Fibroblast of skin of scalp (primary cell): ENCODE measurements around the gene ABCA2.

Experiments
- DNase-seq: peaks from one replicate; pipeline ENCODE4 v3.0.0-alpha.2; 2013

The ABCA2 gene

DNA sequence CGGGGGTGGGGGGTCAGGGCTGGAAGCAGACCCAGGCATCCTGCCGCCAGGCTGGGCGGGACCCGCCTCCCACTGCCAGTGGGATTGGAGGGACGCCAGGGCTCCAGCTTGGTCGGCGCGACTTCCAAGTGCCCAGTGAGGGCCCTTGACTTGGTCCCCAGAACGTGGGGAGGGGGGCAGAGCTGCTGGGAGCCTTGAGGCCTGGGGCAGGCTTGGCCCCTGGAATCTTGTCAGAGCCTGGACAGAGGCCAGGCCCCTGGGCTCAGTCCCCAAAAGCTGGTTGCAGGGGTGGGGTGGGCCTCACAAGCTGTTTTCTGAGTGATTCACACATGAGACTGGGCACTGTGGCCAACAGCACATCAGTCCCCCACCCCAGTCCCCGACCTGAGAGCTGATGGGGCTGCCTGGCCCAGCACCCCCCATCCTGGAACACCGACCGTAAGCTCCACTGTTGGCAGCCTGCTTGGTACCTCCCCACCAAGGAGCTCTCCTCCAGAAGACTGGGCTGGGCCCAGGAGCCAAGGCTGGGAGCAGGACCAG is 32.2 kb downstream of the ABCA2 start:
- peak; percentile 55 for DNase-seq

DNA sequence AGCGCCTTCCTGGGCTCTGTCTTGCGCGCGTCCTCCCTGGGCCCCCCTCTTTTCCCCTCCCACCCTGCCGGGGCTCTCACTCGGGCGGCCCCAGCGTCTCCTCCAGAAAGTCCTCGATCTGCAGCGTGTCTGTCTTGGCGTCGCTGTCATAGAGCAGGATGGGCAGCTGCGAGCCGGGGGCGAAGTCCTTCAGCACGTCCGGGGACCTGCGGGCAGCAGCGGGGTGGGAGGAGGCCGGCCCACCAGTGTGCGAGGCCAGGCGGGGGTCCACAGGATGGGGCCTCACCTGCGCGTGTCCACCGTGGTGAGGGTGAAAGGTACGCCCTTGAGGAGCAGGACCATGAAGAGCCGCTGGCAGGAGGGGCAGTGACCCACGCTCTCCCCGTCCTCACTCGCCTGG is 32.7 kb downstream of the ABCA2 start:
- no peak for DNase-seq

DNA sequence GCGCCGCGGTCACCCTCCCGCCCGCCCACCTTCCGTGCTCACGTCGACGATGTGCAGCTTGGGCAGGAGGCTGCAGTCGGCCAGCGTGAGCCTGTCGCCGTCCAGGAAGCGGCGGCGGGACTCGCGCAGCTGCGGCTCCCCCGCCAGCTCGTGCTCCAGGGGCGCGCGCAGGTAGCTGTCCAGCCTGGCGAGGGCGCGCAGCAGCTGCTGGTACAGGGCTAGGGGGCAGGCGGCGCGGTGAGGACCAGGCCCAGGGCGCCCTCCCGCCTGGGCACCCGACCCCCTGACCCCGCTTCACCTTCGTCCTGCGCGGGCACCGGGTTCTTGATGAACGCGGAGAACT is 33.2 kb downstream of the ABCA2 start:
- no peak for DNase-seq

DNA sequence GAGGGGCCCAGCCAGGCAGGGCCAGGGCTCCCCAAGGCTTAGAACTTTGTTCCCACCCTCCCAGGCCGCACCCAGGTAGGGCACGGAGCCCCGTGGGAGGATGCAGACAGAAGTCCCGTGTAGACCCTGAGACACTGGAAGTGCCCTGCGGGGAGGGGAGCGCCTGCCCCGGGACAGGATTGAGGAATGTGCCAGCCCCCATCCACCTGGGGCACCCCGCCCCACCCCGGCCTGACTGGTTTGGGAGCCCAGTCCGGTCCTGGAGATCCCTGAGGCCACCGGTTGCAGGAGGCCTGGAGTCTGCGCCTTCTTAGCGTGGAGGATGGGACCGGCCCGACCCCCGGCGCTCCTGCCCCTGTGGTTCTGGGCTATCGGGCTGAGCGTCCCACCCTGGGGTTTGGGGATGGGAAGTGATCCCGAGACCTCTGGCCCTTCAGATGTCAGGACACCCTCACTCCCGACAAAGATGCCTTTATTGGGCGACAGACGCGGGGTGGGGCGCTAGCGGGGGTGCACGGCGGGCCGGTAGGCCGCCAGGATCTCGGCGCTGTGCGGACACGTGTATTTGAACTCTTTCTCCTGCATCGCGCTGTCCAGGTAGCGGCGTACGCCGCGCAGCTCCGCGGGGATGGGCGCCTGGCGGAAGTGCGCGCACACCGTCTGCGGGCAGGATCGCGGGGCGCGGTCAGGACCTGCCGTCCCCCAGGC is 33.7 kb downstream of the ABCA2 start:
- no peak for DNase-seq

DNA sequence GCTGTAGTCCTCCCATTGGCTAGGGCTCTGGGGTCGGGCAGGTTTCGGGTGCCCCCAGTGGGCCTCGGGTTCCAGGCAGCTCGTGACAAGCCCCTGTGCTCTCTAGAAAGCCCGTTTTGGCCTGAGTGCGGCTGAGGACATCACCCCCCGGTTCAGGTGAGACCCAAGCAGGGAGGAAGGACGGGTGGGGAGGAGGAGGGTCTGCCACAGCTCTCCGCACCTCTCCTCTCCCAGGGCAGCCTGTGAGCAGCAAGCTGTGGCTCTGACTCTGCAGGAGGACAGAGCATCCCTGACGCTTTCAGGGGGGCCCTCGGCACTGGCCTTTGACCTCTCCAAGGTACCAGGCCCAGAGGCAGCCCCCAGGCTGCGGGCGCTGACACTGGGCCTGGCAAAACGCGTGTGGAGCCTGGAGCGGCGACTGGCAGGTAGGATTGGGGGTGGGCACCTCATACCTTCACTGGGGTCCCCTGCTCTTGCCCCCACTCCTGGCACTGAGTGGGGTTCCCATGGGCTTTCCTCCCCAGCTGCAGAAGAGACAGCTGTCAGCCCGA is 35.1 kb downstream of the ABCA2 start:
- DNase-seq = no peak

DNA sequence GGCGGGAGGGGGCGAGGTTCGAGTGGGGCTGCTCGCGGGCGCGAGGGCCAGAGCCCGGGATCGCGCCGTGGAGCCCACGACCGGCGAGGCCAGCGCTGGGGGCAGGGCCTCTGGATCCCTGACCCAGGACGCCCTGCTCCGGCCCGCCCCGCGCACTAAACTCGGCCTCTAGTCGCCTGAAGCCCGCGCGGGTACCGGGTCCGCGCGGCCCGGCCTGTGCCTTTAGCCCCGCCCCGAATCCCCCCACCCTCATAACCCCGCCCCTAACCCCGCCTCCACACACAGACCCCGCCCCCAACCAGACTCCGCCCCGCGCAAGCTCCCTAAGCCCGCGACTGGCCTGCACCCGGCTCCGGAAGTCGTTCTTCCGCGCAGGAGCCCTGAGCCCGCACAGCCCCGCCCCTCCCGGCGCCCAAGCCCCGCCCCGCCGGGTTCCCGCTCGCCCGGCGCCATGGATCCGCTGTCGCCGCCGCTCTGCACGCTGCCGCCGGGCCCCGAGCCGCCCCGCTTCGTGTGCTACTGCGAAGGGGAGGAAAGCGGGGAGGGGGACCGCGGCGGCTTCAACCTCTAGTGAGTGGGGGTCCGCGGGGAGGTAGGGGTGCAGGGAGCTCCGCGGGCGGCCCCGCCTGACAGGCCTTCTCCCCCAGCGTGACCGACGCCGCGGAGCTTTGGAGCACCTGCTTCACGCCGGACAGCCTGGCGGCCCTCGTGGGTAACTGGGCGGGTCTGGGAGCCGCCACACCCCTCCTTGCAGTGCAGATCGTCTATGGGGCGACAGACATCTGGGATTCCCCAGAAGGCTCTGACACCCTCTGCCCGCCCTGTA is 35.8 kb downstream of the ABCA2 start, which contains the start of gene PAXX:
PAXX (plus strand) TSS at position 430 of the 826 bp plus-strand sequence; CDS start at position 452, 22 bp downstream.
- peak; percentile 91 for DNase-seq

DNA sequence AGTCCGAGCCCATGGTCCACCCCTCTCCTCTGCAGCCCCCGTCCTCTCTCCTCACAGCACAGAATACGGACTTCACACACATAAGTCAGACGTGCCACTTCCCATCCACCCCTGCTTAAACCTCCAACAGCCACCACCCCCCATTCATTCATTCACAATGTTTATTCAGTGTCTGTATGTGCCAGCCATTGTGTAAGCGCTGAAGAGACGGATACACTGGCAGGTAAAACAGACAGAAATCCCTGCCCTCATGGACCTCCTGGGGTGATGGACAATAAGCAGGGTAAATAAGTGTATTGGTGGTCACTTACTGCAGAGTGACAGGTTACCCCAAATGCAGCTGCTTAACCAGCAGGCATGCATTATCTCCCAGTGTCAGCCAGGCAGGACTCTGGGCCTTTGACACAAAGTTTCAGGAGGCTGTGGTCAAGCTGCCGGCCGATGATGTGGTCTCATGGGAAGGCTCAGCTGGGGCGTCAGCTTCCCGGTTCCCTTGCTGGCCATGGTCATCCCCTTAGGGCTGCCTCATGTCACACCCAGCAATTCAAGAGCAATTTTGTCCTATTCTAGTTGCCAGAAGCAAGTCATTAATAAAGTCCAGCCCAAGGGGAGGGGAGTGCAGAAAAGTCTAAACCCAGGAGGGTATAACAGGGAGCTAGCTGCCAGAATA is 37.7 kb downstream of the ABCA2 start:
- no peak for DNase-seq

DNA sequence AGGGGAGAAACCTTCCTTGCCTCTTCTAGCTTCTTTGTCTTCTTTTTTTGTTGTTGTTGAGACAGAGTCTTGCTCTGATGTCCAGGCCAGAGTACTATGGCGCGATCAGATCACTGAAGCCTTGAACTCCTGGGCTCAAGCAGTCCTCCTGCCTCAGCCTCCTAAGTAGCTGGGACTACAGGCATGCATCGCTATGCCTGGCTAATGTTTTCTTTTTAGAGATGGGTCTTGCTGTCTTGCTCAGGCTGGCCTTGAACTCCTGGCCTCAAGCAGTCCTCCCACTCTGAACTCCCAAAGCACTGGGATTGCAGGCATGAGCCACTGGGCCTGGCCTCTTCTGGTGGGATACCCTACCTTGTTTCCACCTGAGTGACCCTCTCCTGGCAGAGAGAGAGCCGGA is 39.2 kb downstream of the ABCA2 start:
- DNase-seq = no peak

DNA sequence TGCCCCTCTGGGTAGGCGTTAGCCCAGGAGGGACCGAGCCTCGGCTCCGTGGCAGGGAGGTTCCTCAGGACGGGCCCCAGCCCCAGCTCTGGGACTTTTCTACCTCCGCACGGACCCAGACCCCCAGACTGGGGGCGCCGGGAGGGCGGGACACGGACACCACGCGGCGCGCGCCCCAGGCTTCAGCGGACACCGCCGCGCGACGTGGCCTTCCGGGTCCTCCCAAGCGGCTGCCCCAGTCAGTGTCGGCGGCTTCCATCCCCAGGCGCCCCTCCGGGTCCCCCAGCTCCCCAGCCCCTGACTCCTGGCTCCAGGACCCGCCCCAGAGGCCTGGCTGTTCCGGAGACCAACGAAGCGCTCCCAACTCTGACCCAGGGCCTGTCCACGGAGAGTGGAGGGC is 42.2 kb downstream of the ABCA2 start:
- DNase-seq = no peak

DNA sequence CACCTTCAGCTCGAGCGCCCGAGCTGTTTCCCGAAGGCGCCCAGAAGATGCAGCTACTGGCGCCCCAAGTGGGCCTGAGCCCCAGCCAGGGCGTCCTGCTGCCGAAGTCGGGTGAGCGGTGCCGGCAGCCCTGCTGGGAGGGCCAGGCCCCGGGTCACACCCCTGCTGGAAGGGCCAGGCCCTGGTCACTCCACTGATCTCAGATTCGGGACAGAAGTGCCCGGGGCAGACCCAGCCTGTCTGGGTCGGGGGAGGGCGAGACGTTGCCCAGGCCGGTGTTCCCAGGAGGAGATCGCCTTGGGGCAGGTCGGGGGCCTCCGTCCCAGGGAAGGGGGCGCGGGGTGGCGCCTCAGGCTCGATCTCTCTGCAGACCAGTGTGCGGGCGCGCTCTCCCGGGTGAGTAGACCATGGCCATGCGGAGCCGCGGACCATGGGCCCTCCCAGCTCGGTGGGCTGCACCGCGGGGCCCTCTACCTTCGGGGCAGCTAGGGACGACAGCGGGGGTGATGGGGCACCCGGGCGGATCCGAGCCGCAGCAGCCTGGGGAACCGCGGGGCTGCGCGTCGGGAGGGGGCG is 42.9 kb downstream of the ABCA2 start:
- DNase-seq = no peak

DNA sequence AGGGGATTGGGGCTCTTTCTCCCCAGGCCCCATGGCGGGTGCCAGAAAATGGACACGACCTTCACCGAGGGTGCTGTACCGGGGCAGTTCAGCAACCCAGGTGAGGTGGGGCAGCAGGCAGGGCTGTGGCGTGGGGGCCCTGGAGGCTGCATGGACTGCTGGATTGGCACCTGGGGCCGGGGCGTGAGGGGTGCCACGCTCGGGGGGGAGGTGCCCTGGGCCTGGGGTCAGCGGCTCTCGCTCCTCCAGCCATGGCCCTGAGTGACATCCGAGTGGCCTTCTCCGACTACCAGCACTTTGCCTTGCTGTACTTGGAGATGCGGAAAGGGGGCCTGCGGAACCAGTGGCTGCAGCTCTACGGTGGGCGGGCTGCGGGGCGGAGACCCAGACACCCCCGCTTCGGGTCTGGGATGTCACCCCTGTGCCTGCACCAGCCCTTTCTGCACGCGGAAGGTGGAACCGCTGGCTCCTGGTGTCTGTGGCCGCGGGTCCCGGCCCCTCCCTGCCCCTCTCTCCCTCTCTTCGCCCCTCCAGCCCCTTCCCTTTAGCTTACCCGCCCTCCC is 43.5 kb downstream of the ABCA2 start:
- no peak for DNase-seq

DNA sequence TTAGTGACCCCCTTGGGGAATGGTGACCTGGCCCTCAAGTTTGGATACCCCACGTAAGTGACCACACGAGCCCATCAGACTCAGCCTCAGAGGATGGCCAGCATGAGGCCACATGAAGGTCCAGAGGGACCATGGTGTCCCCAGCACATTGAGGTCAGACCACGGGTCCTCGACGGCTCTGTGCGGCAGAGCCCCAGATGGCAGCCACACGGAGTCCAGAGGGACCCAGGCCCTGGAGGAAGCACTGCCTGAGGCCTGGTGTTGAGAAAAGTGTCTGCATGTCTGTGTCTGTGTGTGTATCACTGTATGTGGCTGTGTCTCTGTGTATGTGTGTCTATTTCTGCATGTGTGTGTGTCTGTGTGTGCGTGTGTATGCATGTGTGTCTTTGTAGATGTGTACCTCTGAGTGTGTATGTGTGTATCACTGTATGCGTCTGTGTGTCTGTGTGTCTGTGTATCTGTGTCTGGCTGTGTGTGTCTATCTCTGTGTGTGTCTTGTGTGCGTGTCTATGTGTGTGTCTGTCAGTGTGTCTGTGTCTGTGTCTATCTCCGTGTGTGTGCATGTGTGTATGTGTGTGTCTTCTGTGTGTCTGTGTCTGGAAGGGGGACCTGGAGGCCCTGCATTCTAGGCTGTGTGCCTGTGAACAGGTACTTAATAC is 44.3 kb downstream of the ABCA2 start:
- DNase-seq = no peak

DNA sequence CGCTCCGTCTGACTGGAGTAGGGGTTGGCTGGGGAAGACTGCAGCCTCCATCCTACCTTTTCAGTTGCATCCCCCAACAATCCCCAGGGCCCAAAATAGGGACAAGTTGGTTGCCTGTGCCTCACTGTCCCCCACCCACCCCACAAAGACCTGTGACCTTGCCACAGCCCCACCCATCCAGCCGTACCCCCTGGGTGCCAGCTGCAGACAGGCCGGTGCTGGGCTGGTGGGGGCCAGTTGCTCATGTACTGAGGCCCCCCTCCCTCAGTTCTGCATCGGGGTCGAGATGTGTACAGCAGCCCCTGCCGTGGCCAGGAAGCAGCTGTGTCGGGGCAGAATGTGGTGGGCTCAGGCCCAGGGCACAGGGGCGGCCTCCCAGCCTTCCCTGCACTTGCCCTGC is 44.9 kb downstream of the ABCA2 start:
- DNase-seq = no peak

DNA sequence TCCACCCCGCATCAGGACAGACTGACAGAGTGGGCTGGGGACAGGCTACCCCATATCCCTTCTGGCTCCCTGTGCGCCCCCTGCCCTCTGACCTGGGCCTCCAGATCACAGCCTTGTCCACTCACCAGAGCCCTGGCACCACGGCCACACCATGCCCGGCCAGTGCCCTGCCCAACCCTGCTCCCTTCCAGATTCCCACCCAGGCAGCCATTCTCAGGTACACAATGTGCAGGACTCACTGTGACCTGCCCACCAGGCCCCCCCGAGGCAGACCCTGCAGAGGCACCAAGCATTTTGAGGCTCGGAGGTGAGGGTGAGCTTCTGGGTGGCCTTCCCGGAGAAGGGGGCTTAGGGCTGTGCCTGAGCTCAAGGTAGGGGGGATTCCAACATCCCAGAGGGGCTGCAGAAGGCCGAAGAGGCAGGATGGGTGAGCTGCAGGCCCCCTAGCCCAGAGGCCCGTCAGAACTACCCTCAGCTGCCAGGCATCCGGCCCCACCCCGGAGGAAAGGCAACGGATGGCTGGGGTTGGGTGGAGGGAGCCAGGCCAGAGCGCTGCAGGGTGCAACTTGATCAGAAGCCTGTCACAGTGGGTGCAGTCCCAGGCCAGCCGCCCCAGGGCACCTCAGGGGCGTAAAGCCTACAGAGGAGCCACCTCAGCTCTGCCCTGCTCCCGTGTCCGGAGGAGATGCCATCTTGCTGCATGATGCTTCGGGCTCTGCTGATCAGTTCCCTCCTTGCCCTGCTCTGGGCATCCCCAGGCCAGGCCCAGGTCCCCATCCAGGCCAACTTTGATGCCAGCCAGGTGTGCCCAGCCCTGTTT is 45.6 kb downstream of the ABCA2 start, which contains the start of gene LCNL1:
LCNL1 (plus strand) TSS at position 762 of the 820 bp plus-strand sequence. CDS start 594 bp downstream, outside the sequence.
- DNase-seq = no peak

DNA sequence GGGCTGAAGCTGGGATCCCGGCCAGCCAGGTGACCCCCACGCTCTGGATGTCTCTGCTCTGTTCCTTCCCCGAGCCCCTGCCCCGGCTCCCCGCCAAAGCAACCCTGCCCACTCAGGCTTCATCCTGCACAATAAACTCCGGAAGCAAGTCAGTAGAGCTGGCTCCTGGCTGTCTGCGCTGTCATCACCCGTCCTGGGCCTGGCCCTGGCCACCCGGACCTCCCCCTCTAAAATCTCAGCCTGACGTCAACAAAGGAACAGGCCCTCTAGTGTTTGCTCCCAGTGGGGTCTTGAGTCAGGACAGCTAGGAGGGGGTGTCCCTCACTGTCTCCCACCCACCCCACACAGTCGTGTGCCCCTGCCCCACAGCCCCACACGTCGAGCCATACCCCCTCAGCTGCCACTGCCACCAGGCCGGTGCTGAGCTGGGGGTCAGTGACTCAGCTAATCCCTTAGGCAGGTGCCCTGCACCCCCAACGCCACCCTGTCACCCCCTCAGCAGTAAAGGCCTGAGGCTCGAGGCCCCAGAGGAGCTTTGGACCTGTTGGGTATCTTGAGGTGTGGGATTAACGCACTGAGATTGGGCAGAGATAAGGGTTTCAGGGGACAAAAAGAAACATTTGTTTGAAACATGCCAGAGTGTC is 46.3 kb downstream of the ABCA2 start:
- no peak for DNase-seq

DNA sequence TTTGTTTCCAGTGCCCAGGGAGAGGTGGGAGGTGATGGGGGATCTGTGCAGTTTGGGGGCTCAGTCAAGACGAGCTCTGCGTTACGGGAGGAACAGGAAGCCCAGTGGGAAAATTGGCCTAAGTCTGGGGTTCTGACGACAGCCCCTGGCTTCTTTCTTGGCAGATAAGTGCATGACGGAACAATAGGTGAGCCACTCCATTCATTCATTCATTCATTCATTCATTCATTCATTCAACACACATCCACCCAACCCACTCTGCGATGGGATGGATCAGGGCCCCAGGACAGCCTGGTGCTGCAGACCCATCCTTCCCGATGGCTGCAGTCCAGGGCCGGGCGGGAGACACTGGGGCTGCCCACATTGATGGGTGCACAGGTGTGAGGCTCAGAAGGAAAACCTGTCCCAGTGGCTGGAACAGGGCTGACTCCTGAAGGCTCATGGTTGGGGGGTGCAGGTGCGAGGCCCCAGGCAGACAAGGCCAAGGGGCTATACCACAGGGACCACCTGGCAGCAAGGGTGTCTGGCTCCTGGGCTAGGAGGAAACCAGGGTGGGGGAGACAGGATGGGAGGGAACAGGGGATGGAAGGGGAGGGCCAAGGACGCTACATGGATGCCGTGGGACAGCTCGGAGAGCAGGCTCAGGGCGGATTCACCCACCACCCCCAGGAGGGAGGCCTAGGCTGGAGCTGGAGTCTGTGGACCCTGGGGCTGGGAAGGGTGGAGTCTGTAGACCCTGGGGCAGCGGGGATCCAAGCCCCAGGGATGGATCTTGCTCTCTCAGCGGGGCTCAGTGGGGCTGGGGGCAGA is 47.2 kb downstream of the ABCA2 start:
- DNase-seq = no peak

DNA sequence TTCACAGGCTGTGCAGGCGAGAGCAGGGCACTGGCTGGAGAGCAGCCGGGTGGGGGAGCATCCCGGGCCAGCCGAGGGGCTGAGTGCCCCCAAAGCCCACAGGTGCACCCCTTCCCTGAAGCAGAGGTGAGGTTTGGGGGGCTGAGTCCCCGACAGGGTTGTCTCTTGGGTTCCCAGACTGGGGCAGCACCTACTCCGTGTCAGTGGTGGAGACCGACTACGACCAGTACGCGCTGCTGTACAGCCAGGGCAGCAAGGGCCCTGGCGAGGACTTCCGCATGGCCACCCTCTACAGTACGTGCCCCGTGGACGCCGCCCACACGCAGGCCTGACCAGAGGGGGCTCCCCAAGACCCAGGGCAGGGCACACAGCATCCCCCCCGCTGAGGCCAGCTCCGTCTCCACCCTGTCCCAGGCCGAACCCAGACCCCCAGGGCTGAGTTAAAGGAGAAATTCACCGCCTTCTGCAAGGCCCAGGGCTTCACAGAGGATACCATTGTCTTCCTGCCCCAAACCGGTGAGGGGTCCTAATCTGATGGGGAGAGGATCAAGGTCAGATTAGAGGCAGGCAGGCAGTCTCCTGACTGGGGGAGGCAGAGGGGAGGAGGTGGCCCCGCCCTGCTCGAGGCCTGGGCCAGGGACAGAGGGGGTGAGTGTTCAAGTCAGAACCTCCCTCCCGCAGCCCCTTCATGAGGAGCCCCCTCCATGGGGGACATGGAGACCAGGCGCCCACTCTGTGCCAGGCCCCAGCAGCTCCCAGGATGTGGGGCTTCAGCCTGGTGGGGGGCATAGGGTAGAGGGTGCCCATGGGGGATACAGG is 48.1 kb downstream of the ABCA2 start:
- DNase-seq = no peak

DNA sequence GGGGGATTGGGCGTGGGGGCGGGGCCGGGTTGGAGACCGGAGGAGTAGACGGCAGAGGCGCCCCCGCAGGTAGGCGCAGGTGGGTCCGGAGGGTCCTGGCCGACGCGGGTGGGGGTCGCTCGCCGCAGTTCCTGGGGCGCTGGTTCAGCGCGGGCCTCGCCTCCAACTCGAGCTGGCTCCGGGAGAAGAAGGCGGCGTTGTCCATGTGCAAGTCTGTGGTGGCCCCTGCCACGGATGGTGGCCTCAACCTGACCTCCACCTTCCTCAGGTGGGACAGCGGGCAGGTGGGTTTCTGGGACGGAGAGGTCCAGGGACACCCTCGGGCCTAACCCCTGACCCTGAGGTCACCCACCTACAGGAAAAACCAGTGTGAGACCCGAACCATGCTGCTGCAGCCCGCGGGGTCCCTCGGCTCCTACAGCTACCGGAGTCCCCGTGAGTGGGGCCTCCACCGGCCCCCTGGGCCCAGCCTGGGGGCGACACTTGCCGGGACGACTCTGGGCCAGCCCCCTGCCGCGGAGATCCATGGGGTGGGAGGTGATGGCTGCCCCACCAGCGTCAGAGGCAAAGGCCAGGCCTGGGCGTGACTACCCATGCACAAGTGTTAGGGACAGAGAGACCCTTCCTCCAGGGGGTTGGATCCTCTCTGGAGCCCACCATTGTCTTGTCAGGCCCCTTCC is 49.0 kb downstream of the ABCA2 start:
- no peak for DNase-seq
